ENCODE results near the gene COMMD10.

The COMMD10 gene

GRCh38 chr5:116045821-116046220 is 39.0 kb upstream of the COMMD10 start:
- H3K4me3 ChIP-seq (replicated peaks in 1 of 2; ENCODE audit: low read depth in 2 of 2, low read length in 2 of 2): no peak overlapping the region
- TF ChIP-seq, protein P1, sequence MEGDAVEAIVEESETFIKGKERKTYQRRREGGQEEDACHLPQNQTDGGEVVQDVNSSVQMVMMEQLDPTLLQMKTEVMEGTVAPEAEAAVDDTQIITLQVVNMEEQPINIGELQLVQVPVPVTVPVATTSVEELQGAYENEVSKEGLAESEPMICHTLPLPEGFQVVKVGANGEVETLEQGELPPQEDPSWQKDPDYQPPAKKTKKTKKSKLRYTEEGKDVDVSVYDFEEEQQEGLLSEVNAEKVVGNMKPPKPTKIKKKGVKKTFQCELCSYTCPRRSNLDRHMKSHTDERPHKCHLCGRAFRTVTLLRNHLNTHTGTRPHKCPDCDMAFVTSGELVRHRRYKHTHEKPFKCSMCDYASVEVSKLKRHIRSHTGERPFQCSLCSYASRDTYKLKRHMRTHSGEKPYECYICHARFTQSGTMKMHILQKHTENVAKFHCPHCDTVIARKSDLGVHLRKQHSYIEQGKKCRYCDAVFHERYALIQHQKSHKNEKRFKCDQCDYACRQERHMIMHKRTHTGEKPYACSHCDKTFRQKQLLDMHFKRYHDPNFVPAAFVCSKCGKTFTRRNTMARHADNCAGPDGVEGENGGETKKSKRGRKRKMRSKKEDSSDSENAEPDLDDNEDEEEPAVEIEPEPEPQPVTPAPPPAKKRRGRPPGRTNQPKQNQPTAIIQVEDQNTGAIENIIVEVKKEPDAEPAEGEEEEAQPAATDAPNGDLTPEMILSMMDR (IDR thresholded peaks at IDR 0.05; ENCODE audit: low read depth, low read length): no peak
- DNase-seq (ENCODE audit: low read depth in 2 of 2): no peak

DNA sequence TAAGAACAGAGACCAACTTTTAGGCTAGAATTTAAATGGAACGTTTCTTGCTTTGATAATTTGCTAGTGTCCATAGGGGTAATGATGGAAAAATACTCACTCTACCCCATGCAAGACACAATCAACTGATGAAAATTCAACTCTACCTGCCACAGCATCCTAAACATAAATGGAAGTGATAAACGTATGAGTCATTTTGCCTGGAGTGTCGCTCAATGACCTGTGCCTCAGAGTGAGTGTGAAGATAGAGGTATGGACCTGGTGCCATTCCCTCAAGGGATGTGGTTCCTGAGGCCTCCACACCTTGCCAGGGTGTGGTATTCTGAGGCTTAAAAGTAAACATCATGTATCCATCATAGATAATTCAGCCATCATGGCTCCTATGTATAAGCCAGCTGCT is 38.6 kb upstream of the COMMD10 start:
- TF ChIP-seq, protein P1 (IDR thresholded peaks at IDR 0.05; ENCODE audit: low read depth, low read length): no peak
- no peak overlapping the region for H3K4me3 ChIP-seq (replicated peaks in 1 of 2; ENCODE audit: low read depth in 2 of 2, low read length in 2 of 2)
- no peak for DNase-seq (ENCODE audit: low read depth in 2 of 2)

DNA sequence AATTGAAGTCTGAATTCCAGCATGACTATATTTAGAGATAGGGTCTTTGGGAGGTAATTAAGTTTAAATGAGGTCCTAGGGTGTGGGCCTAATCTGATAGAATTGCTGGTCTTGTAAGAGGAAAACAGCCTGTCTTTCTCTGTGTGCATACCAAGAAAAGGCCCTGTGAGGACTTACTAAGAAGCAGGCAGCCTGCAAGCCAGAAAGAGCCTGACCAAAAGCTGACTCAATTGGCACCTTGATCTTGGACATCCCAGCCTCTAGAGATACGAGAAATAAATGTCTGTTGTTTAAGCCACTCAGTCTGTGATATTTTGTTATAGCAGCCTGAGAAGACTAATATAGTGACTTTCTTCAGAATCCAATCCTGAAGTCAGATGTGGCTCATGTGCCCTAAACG is 38.0 kb upstream of the COMMD10 start:
- no peak overlapping the region for H3K4me3 ChIP-seq (replicated peaks in 1 of 2; ENCODE audit: low read depth in 2 of 2, low read length in 2 of 2)
- TF ChIP-seq, protein P1 (IDR thresholded peaks at IDR 0.05; ENCODE audit: low read depth, low read length): no peak
- DNase-seq (ENCODE audit: low read depth in 2 of 2): no peak

DNA sequence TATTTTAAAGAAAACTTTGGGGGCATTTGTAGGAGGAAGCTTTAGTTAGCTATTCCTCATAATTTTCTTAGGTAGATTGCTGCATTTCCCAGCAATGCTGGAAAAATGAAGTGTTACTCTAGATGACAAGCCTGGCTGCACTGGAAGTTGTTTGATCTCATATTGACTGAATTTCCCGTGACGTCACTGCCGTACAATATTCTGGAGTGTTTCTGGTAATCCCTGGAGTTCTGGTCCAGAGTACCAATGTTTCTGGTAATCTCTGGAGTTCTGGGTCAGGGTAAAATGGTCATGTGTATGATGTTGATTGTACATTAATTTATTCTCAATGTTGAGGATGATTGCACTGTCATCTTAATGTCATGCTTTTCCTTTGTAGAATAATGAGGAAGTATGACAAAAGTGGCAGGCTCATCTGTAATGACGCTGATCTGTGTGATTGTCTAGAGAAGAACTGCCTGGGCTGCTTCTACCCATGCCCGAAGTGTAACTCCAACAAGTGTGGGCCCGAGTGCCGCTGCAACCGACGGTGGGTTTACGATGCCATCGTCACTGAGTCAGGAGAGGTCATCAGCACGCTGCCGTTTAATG is 26.4 kb upstream of the COMMD10 start:
- TF ChIP-seq, protein P1 (IDR thresholded peaks at IDR 0.05; ENCODE audit: low read depth, low read length): no peak
- no peak overlapping the region for H3K4me3 ChIP-seq (replicated peaks in 1 of 2; ENCODE audit: low read depth in 2 of 2, low read length in 2 of 2)
- no peak for DNase-seq (ENCODE audit: low read depth in 2 of 2)

DNA sequence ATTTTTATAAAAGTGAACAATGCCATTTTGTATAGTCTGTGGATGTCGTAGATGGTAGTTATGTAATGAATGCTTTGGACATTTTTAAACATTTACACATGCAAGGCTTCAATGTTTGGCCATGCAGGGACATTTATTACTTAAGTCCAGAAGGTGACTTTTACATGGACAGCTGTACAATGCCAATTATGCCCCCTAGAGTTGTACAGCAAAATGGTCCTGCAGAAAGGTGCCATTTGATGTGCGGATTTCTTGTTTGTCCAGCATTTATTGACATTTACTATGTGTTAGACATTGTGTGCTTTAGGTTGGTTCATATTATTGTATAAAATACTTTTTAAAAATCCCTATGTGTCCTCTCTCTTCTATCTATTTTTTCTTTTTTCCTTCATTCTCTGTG is 22.5 kb upstream of the COMMD10 start:
- DNase-seq (ENCODE audit: low read depth in 2 of 2): peak in 1 of 2 donors; percentile 16
- TF ChIP-seq, protein P1 (IDR thresholded peaks at IDR 0.05; ENCODE audit: low read depth, low read length): no peak
- no peak overlapping the region for H3K4me3 ChIP-seq (replicated peaks in 1 of 2; ENCODE audit: low read depth in 2 of 2, low read length in 2 of 2)

DNA sequence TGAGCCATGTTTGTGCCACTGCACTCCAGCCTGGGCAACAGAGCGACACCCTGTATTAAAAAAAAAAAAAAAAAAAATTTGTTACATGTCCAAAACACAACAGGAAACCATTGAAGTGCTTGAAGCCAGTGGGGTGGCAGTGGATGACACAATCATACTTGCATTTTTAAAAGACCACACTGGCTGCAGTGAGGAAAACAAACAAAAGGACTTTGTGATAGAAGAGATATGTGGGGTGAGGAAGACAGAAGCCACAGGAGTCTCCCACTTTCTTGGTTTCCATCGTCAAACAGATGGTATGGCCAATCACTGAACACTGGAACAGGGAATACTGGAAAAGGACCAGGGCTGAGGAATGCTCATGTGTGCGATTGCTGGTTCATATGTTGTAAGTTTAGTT is 20.9 kb upstream of the COMMD10 start:
- no peak overlapping the region for H3K4me3 ChIP-seq (replicated peaks in 1 of 2; ENCODE audit: low read depth in 2 of 2, low read length in 2 of 2)
- no peak for DNase-seq (ENCODE audit: low read depth in 2 of 2)
- TF ChIP-seq, protein P1 (IDR thresholded peaks at IDR 0.05; ENCODE audit: low read depth, low read length): no peak

- TF ChIP-seq, protein P1 (IDR thresholded peaks at IDR 0.05; ENCODE audit: low read depth, low read length): peak; percentile 67
- no peak overlapping the region for H3K4me3 ChIP-seq (replicated peaks in 1 of 2; ENCODE audit: low read depth in 2 of 2, low read length in 2 of 2)
- peak; percentile 74 to 82 for DNase-seq (ENCODE audit: low read depth in 2 of 2)
Observed at GRCh38 chr5:116068028-116068632, 16.7 kb upstream of the COMMD10 start.

All from cardiac fibroblast (primary cell).